K562 (cell line): ENCODE data around the gene OLIG1. TPM values are rescaled to one million over a fixed set of nuclear protein-coding genes. Genes with fewer than 3 reads are reported as not detected.

Experiments
- JUND ChIP-seq, 2 experiments: IDR thresholded peaks; 2 replicates in 1 of 2; 3 replicates in 1 of 2; pipeline ENCODE4 v1.6.1; 2011; ENCODE audit warnings: borderline replicate concordance in 2 of 2, low read depth in 2 of 2, low read length in 2 of 2, improper control_type of control experiment in 1 of 2, missing biosample characterization in 1 of 2, missing genetic modification characterization in 1 of 2, missing genetic modification reagents in 1 of 2
- KLF6 ChIP-seq: fragments of 250-450 bp; sonication (Bioruptor Pico); IDR thresholded peaks from 2 replicates; pipeline ENCODE4 v1.4.0; 2020; ENCODE audit warnings: mild to moderate bottlenecking, moderate library complexity, borderline replicate concordance
- PRDM10 ChIP-seq: fragments of 450-650 bp; IDR thresholded peaks from 2 replicates; pipeline ENCODE4 v1.6.1; 2018; ENCODE audit not compliant: partially characterized antibody
- RFX5 ChIP-seq: IDR thresholded peaks from 2 replicates; pipeline ENCODE4 v1.6.1; 2011; ENCODE audit warnings: low read depth, mild to moderate bottlenecking, improper control_type of control experiment, low read length
- polyA plus RNA-seq, 8 experiments: library from polyadenylated mRNA; depleted of rRNA in 4 of 8; stranded (reverse) in 5 of 8; unstranded in 3 of 8; fragments of >200 nt; fragmentation: Nextera tagmentation in 2 of 8; fragmentation: Illumina TruSeq in 1 of 8; extraction: Ambion mirVana in 2 of 8; extraction: Trizol in 1 of 8; gene quantifications; 2 replicates each; pipeline versions ENCODE4 v1.2.1 to v1.2.3, GENCODE V29; 2011 to 2014; ENCODE audit warnings: inconsistent platforms in 1 of 8, missing spikeins in 1 of 8
- total RNA-seq, 7 experiments: library from RNA; depleted of rRNA in 6 of 7; stranded (reverse); fragments of >200 nt in 6 of 7; fragmentation: Illumina TruSeq in 2 of 7; extraction: Trizol in 2 of 7; gene quantifications; 2 replicates each; pipeline versions ENCODE4 v1.2.1 to v1.2.3, GENCODE V29; 2011 to 2021; ENCODE audit warnings: low replicate concordance in 1 of 7
- TF ChIP-seq, protein P1 (sequence below): fragments of 450-650 bp; IDR thresholded peaks from 2 replicates; pipeline ENCODE4 v1.6.1; 2017; ENCODE audit warnings: mild to moderate bottlenecking, moderate library complexity
- TF ChIP-seq, protein P2 (sequence below), 3 experiments: IDR thresholded peaks in 2 of 3; conservative IDR thresholded peaks in 1 of 3; 2 replicates each; pipeline ENCODE4 v1.5.1; 2011 to 2012; ENCODE audit warnings: low read length in 3 of 3, mild to moderate bottlenecking in 3 of 3, control low read depth in 2 of 3, improper control_type of control experiment in 1 of 3, inconsistent platforms in 1 of 3, low read depth in 1 of 3, mixed read lengths in 1 of 3, moderate library complexity in 1 of 3; ENCODE audit not compliant: insufficient read depth in 2 of 3
- TF ChIP-seq, protein P3 (sequence below): sonication (generic); formaldehyde crosslinking; IDR thresholded peaks from 2 replicates; pipeline ENCODE4 v1.4.0; 2020; ENCODE audit warnings: mild to moderate bottlenecking, missing genetic modification reagents
- TF ChIP-seq, protein P4 (sequence below): sonication (generic); formaldehyde crosslinking; IDR thresholded peaks from 2 replicates; pipeline ENCODE4 v1.8.1; 2023; ENCODE audit warnings: mild to moderate bottlenecking, missing genetic modification reagents

OLIG1 gene
- total and polyA plus RNA-seq, 9 of the 15 experiments (the other 6 are each of a cell fraction or from before 2014, with no cell fraction given) = not detected

- TF ChIP-seq PRDM10 (no peak), KLF6 (CRISPR knock-in tag) (no peak), RFX5 (no peak), JUND (IDR thresholded peaks at IDR 0.05; ENCODE audit: borderline replicate concordance, low read depth, low read length) (no peak), JUND (tag; IDR thresholded peaks at IDR 0.05; ENCODE audit: borderline replicate concordance, low read depth, low read length) (no peak)
- TF ChIP-seq, protein P1, sequence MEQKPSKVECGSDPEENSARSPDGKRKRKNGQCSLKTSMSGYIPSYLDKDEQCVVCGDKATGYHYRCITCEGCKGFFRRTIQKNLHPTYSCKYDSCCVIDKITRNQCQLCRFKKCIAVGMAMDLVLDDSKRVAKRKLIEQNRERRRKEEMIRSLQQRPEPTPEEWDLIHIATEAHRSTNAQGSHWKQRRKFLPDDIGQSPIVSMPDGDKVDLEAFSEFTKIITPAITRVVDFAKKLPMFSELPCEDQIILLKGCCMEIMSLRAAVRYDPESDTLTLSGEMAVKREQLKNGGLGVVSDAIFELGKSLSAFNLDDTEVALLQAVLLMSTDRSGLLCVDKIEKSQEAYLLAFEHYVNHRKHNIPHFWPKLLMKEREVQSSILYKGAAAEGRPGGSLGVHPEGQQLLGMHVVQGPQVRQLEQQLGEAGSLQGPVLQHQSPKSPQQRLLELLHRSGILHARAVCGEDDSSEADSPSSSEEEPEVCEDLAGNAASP = no peak
- TF ChIP-seq, protein P2, sequence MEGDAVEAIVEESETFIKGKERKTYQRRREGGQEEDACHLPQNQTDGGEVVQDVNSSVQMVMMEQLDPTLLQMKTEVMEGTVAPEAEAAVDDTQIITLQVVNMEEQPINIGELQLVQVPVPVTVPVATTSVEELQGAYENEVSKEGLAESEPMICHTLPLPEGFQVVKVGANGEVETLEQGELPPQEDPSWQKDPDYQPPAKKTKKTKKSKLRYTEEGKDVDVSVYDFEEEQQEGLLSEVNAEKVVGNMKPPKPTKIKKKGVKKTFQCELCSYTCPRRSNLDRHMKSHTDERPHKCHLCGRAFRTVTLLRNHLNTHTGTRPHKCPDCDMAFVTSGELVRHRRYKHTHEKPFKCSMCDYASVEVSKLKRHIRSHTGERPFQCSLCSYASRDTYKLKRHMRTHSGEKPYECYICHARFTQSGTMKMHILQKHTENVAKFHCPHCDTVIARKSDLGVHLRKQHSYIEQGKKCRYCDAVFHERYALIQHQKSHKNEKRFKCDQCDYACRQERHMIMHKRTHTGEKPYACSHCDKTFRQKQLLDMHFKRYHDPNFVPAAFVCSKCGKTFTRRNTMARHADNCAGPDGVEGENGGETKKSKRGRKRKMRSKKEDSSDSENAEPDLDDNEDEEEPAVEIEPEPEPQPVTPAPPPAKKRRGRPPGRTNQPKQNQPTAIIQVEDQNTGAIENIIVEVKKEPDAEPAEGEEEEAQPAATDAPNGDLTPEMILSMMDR (IDR thresholded peaks at IDR 0.05 in 2 of 3, conservative IDR thresholded peaks at IDR 0.05 in 1 of 3; ENCODE audit: insufficient read depth in 2 of 3, low read depth in 1 of 3, low read length in 3 of 3) = no peak
- TF ChIP-seq, protein P3, sequence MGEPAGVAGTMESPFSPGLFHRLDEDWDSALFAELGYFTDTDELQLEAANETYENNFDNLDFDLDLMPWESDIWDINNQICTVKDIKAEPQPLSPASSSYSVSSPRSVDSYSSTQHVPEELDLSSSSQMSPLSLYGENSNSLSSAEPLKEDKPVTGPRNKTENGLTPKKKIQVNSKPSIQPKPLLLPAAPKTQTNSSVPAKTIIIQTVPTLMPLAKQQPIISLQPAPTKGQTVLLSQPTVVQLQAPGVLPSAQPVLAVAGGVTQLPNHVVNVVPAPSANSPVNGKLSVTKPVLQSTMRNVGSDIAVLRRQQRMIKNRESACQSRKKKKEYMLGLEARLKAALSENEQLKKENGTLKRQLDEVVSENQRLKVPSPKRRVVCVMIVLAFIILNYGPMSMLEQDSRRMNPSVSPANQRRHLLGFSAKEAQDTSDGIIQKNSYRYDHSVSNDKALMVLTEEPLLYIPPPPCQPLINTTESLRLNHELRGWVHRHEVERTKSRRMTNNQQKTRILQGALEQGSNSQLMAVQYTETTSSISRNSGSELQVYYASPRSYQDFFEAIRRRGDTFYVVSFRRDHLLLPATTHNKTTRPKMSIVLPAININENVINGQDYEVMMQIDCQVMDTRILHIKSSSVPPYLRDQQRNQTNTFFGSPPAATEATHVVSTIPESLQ (CRISPR knock-in tag) = no peak
- TF ChIP-seq, protein P4, sequence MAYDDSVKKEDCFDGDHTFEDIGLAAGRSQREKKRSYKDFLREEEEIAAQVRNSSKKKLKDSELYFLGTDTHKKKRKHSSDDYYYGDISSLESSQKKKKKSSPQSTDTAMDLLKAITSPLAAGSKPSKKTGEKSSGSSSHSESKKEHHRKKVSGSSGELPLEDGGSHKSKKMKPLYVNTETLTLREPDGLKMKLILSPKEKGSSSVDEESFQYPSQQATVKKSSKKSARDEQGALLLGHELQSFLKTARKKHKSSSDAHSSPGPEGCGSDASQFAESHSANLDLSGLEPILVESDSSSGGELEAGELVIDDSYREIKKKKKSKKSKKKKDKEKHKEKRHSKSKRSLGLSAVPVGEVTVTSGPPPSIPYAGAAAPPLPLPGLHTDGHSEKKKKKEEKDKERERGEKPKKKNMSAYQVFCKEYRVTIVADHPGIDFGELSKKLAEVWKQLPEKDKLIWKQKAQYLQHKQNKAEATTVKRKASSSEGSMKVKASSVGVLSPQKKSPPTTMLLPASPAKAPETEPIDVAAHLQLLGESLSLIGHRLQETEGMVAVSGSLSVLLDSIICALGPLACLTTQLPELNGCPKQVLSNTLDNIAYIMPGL = no peak
- TF ChIP-seq, all 486 proteins: peak for 0
These were observed 16.0 kb upstream of the OLIG1 start (continued) for GRCh38 chr21:33053951-33054350.
